GM12878 (cell line): Measurements from ENCODE around the gene TIAM1. TPM values are rescaled to one million over a fixed set of nuclear protein-coding genes. Genes with fewer than 3 reads are reported as not detected.

Experiments
- BCLAF1 ChIP-seq: fragments of 450-650 bp; IDR thresholded peaks from 2 replicates; pipeline ENCODE4 v1.6.1; 2017; ENCODE audit warnings: antibody characterized with exemption, mild to moderate bottlenecking, moderate library complexity
- CBX5 ChIP-seq: sonication (generic); IDR thresholded peaks from 2 replicates; pipeline ENCODE4 v1.6.1; 2016; ENCODE audit warnings: low read depth, moderate library complexity, mild to moderate bottlenecking, inconsistent platforms
- CEBPB ChIP-seq, 2 experiments: fragments of 150-350 bp in 1 of 2; IDR thresholded peaks; 2 replicates each; pipeline ENCODE4 v1.6.1; 2012 to 2014; ENCODE audit warnings: low read depth in 2 of 2, low read length in 2 of 2, borderline replicate concordance in 1 of 2, inconsistent platforms in 1 of 2
- CEBPZ ChIP-seq: fragments of 150-350 bp; IDR thresholded peaks from 2 replicates; pipeline ENCODE4 v1.6.1; 2016; ENCODE audit warnings: low read depth, low read length
- DPF2 ChIP-seq: fragments of 450-650 bp; IDR thresholded peaks from 2 replicates; pipeline ENCODE4 v1.6.1; 2017; ENCODE audit warnings: mild to moderate bottlenecking
- E2F4 ChIP-seq: IDR thresholded peaks from 2 replicates; pipeline ENCODE4 v1.6.1; 2012; ENCODE audit warnings: low read depth, low read length, improper control_type of control experiment
- FOS ChIP-seq: IDR thresholded peaks from 3 replicates; pipeline ENCODE4 v1.6.1; 2011; ENCODE audit warnings: borderline replicate concordance; ENCODE audit not compliant: insufficient read length; ENCODE audit errors: extremely low read depth
- HDAC2 ChIP-seq: fragments of 200-600 bp; sonication (generic); IDR thresholded peaks from 2 replicates; pipeline ENCODE4 v1.6.1; 2017
- NR2C1 ChIP-seq: fragments of 450-650 bp; IDR thresholded peaks from 2 replicates; pipeline ENCODE4 v1.6.1; 2017; ENCODE audit warnings: antibody characterized with exemption, mild to moderate bottlenecking, moderate library complexity
- PKNOX1 ChIP-seq: fragments of 450-650 bp; IDR thresholded peaks from 2 replicates; pipeline ENCODE4 v1.6.1; 2016; ENCODE audit warnings: mild to moderate bottlenecking
- PML ChIP-seq: IDR thresholded peaks from 2 replicates; pipeline ENCODE4 v1.6.1; 2012; ENCODE audit warnings: low read length, inconsistent platforms
- PRDM15 ChIP-seq: fragments of 450-650 bp; formaldehyde crosslinking; IDR thresholded peaks from 2 replicates; pipeline ENCODE4 v1.4.0; 2020; ENCODE audit warnings: mild to moderate bottlenecking, moderate library complexity
- RELB ChIP-seq: fragments of 450-650 bp; IDR thresholded peaks from 2 replicates; pipeline ENCODE4 v1.6.1; 2017; ENCODE audit warnings: low read depth, mild to moderate bottlenecking, moderate library complexity
- STAT1 ChIP-seq: fragments of 450-650 bp; conservative IDR thresholded peaks from 2 replicates; pipeline ENCODE4 v1.6.1; 2014; ENCODE audit warnings: antibody characterized with exemption, mild to moderate bottlenecking
- ZNF207 ChIP-seq: fragments of 450-650 bp; IDR thresholded peaks from 2 replicates; pipeline ENCODE4 v1.6.1; 2014; ENCODE audit warnings: antibody characterized with exemption, mild to moderate bottlenecking, borderline replicate concordance
- polyA plus RNA-seq, 11 experiments: library from polyadenylated mRNA; depleted of rRNA in 4 of 11; unstranded in 6 of 11; stranded (reverse) in 5 of 11; fragments of >200 nt; fragmentation: Nextera tagmentation in 4 of 11; fragmentation: Illumina TruSeq in 1 of 11; extraction: Ambion mirVana in 4 of 11; extraction: Trizol in 1 of 11; gene quantifications; 1 replicate in 1 of 11; 2 replicates in 10 of 11; pipeline versions ENCODE4 v1.2.1 to v1.2.3, GENCODE V29; 2011 to 2016; ENCODE audit warnings: inconsistent platforms in 2 of 11, missing spikeins in 2 of 11, low read depth in 1 of 11
- total RNA-seq, 4 experiments: library from RNA; depleted of rRNA in 3 of 4; stranded (reverse); fragments of >200 nt in 3 of 4; fragmentation: Illumina TruSeq in 1 of 4; extraction: Trizol in 1 of 4; gene quantifications; 2 replicates each; pipeline versions ENCODE4 v1.2.1 to v1.2.3, GENCODE V29; 2013 to 2021

Gene TIAM1
- total and polyA plus RNA-seq, 10 of the 15 experiments (the other 5 are each of a cell fraction or from before 2014, with no cell fraction given) = 0.31 to 35.9 (median 0.78) TPM

- TF ChIP-seq BCLAF1 = no peak
- no peak for TF ChIP-seq E2F4
- TF ChIP-seq STAT1 = no peak
- no peak for TF ChIP-seq NR2C1
- TF ChIP-seq CEBPZ = no peak
- no peak for TF ChIP-seq RELB
- no peak for TF ChIP-seq ZNF207
- TF ChIP-seq PKNOX1 = peak; percentile 27; the same call in 1 of the 2 replicates
- TF ChIP-seq DPF2 = peak; percentile 46
- TF ChIP-seq FOS = no peak
- no peak for TF ChIP-seq PRDM15 (CRISPR knock-in tag)
- TF ChIP-seq PML = no peak
- TF ChIP-seq CBX5 = no peak
- no peak for TF ChIP-seq HDAC2
- TF ChIP-seq CEBPB (IDR thresholded peaks at IDR 0.05; ENCODE audit: borderline replicate concordance in 1 of 2, low read depth in 2 of 2, low read length in 2 of 2) = no peak
Measured at GRCh38 chr21:31218830-31219608, 125.0 kb downstream of the TIAM1 start (continued).
